Measurements from ENCODE around the gene PPP5C.

GRCh38 chr19:46411925-46412649, 65.2 kb downstream of the PPP5C start:
- TF ChIP-seq CTCF (conservative IDR thresholded peaks at IDR 0.05; ENCODE audit: low read length), result no peak
- TF ChIP-seq EZH2phosphoT487 (IDR thresholded peaks at IDR 0.05; ENCODE audit: borderline replicate concordance, low read depth, low read length), result no peak

Measured in OCI-LY7 (cell line).